Neutrophil (primary cell): ENCODE results near the gene MINDY4B.
"Not testable (repeated sequence)": the region's sequence is repeated elsewhere in the genome, so short reads cannot be mapped to it uniquely, and the experiment has no call there.

ENCODE experiments used
- H3K27ac ChIP-seq: fragments of 200-600 bp; sonication (generic); 2 replicates; pipeline ENCODE4 v1.5.1; 2016; ENCODE audit warnings: mild to moderate bottlenecking, moderate library complexity
- H3K27me3 ChIP-seq: fragments of 200-600 bp; sonication (generic); 2 replicates; pipeline ENCODE4 v1.6.0; 2016; ENCODE audit warnings: mild to moderate bottlenecking
- H3K36me3 ChIP-seq: fragments of 200-600 bp; sonication (generic); 2 replicates; pipeline ENCODE4 v1.5.1; 2017
- H3K4me1 ChIP-seq, 2 experiments: fragments of 200-600 bp in 1 of 2; sonication (generic) in 1 of 2; 1 replicate in 1 of 2; 2 replicates in 1 of 2; pipeline versions ENCODE4 v1.5.1 to v1.6.1; 2013 to 2016; ENCODE audit warnings: low read depth in 1 of 2, low read length in 1 of 2, mild to moderate bottlenecking in 1 of 2, moderate library complexity in 1 of 2; ENCODE audit not compliant: control insufficient read depth in 1 of 2, insufficient read depth in 1 of 2
- H3K4me3 ChIP-seq, 2 experiments: fragments of 200-600 bp in 1 of 2; sonication (generic) in 1 of 2; 1 replicate in 1 of 2; 2 replicates in 1 of 2; pipeline ENCODE4 v1.5.1; 2013 to 2016; ENCODE audit warnings: low read depth in 1 of 2, low read length in 1 of 2, mild to moderate bottlenecking in 1 of 2, moderate library complexity in 1 of 2
- H3K9me3 ChIP-seq: fragments of 200-600 bp; sonication (generic); 2 replicates; pipeline ENCODE4 v1.5.1; 2016
- TF ChIP-seq, protein P1 (sequence below): fragments of 200-600 bp; sonication (generic); IDR thresholded peaks from 2 replicates; pipeline ENCODE4 v1.5.1; 2016; ENCODE audit warnings: antibody characterized with exemption

Gene MINDY4B

DNA sequence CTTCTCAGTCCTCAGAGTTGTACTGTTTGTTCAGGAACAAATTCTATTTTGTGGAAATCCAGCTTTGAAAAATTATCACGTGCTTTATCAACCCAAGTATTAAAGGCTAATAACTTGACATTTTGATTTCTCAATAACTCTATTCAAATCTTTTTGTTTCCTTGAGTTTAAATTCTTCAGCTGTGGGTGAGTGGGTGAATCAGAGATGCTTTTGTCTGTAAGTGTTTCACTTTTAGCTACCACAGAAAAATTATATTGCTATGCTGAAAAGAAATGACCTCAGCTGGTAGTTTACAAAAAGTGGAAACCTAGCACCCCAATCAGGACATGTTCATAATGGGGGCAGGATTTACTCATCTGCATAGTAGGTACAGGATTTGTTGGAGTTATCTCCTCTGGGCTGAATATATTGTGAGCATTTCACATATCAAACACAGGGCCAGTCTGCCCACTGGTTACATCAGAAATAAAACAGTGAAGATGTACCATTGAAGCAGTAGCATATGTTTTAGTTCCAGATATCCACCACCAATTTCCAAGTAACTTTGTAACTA is 30.5 kb downstream of the MINDY4B start:
- Histone ChIP-seq H3K27ac (peak overlapping the region; percentile 71), H3K4me3 (no peak overlapping the region), H3K9me3 (no peaks in the 10 kb centered on the region), H3K27me3 (no peaks in the 10 kb centered on the region), H3K4me1 (peaks cover 49 to 75% of the 10 kb centered on the region in 2 experiments), H3K36me3 (no peaks in the 10 kb centered on the region)
- TF ChIP-seq, protein P1, sequence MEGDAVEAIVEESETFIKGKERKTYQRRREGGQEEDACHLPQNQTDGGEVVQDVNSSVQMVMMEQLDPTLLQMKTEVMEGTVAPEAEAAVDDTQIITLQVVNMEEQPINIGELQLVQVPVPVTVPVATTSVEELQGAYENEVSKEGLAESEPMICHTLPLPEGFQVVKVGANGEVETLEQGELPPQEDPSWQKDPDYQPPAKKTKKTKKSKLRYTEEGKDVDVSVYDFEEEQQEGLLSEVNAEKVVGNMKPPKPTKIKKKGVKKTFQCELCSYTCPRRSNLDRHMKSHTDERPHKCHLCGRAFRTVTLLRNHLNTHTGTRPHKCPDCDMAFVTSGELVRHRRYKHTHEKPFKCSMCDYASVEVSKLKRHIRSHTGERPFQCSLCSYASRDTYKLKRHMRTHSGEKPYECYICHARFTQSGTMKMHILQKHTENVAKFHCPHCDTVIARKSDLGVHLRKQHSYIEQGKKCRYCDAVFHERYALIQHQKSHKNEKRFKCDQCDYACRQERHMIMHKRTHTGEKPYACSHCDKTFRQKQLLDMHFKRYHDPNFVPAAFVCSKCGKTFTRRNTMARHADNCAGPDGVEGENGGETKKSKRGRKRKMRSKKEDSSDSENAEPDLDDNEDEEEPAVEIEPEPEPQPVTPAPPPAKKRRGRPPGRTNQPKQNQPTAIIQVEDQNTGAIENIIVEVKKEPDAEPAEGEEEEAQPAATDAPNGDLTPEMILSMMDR, result no peak

DNA sequence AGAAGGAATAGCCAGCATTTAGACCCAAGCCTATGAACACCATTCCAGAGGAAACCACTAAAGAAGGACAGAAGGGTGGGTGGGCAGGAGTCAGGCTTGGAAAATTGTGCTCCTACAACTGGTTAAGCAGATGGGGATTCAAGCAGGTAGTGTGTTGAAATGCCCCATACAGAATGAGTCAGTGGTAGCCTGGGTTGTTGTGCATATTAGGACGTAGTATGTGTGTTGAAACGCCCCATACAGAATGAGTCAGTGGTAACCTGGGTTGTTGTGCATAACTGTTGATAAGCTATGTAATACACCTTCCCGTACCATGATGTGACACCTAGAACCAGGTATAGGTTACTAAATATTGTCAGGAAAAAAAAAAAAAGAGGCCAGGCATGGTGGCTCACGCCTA is 34.0 kb downstream of the MINDY4B start:
- H3K36me3 ChIP-seq, result no peaks in the 10 kb centered on the region
- no peaks in the 10 kb centered on the region for H3K9me3 ChIP-seq
- H3K4me1 ChIP-seq, result peaks cover 29 to 43% of the 10 kb centered on the region in 2 experiments

DNA sequence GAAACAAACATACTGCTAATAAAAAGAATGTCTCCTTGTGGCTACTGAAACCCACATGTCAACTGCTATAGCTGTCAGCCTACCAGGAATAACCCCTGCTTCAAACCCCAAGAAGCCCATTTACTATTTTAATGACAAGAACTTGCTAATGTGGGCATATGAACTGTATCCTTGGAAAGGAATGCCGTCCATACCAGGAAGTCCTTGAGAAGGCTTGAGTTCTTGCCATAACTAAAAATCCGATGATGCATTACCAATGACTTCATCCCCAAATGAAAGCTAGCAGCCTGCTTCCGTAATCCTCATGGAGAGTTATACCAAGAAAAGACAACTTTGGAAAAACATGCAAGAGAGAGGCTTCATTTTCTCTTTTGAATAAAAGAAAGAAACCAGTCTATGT is 34.8 kb downstream of the MINDY4B start:
- H3K4me3 ChIP-seq, result no peak overlapping the region
- no peaks in the 10 kb centered on the region for H3K9me3 ChIP-seq
- TF ChIP-seq, protein P1, result no peak
- no peaks in the 10 kb centered on the region for H3K27me3 ChIP-seq
- no peak overlapping the region for H3K27ac ChIP-seq
- peaks cover 24 to 35% of the 10 kb centered on the region in 2 experiments for H3K4me1 ChIP-seq
- H3K36me3 ChIP-seq, result no peaks in the 10 kb centered on the region

More for the DNA sequence above, 34.0 kb downstream of the MINDY4B start:
- Histone ChIP-seq H3K4me3 (no peak overlapping the region), H3K27me3 (no peaks in the 10 kb centered on the region), H3K27ac (no peak overlapping the region)
- TF ChIP-seq, protein P1, result no peak

DNA sequence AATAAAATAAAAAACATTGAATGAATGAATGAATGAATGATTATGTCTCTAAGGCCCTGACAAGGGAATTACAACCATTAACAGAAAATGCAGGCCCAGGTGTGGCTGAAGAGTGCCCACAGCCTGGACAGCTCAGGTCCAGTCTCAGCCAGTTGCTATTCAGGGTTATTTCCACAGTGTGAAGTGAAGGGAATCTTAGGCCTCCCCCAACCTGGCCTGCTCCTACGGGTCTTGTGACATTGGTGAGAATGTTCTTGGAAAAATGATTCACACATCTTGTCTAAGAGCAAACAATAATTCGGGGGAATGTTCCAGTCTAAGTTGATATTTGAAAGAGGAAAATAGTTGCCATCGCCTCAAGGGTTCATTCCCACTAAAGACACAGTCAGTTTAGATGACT is 37.0 kb downstream of the MINDY4B start:
- H3K36me3 ChIP-seq, result no peaks in the 10 kb centered on the region
- H3K9me3 ChIP-seq, result no peaks in the 10 kb centered on the region
- H3K27me3 ChIP-seq, result no peaks in the 10 kb centered on the region
- no peak overlapping the region for H3K4me3 ChIP-seq
- TF ChIP-seq, protein P1, result no peak
- peaks cover 21 to 24% of the 10 kb centered on the region in 2 experiments for H3K4me1 ChIP-seq
- no peak overlapping the region for H3K27ac ChIP-seq

DNA sequence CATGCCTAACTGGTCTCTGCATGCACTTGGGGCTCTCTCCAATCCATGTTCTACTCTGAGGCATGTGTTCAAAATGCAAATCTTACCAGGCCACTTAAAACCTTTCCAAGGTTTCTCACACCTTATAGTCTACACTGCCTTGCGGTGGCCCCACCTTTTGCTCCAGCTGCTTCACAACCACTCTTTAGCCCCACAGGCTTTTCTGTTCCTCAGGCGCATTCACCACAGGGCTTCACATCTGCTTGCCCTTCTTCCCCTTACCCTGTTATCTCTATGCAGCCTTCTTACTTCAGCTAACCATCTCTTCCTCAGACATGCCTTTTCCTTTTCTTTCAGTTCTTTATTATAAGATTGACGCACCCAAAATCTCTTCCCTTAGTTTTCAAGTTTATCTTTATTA is 37.8 kb downstream of the MINDY4B start:
- TF ChIP-seq, protein P1, result no peak
- H3K36me3 ChIP-seq, result no peaks in the 10 kb centered on the region
- no peaks in the 10 kb centered on the region for H3K27me3 ChIP-seq
- no peak overlapping the region for H3K27ac ChIP-seq
- H3K4me3 ChIP-seq, result no peak overlapping the region
- H3K9me3 ChIP-seq, result no peaks in the 10 kb centered on the region
- H3K4me1 ChIP-seq, result peaks cover 21% of the 10 kb centered on the region in 2 experiments

DNA sequence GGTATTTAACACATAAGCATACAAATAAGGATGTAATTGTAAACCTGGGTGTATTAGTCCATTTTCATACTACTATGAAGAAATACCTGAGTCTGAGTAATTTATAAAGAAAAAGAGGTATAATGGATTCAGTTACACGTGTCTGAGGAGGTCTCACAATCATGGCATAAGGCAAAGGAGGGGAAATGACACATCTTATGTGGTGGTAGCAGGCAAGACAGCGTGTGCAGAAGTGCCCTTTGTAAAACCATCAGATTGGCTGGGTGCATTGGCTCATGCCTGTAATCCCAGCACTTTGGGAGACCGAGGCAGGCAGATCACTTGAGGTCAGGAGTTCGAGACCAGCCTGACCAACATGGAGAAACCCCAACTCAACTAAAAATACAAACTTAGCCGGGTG is 41.3 kb downstream of the MINDY4B start:
- not testable (repeated sequence) for H3K27ac ChIP-seq, H3K9me3 ChIP-seq, H3K27me3 ChIP-seq, H3K36me3 ChIP-seq, H3K4me3 ChIP-seq
- H3K4me1 ChIP-seq, result peaks cover 5 to 19% of the 10 kb centered on the region in 2 experiments
